GM19467 (cell line): ENCODE results near the gene TM9SF1.

Source experiments
- ATAC-seq: cut with Tn5 transposase; IDR thresholded peaks from one replicate; pipeline ENCODE4 v1.9.1; 2021; ENCODE audit warnings: mild to moderate bottlenecking, moderate library complexity; ENCODE audit not compliant: unreplicated experiment

The TM9SF1 gene

GRCh38 chr14:24179961-24180796 is 15.1 kb downstream of the TM9SF1 start:
- no peak for ATAC-seq

GRCh38 chr14:24179294-24179960 is 15.8 kb downstream of the TM9SF1 start:
- ATAC-seq: no peak

DNA sequence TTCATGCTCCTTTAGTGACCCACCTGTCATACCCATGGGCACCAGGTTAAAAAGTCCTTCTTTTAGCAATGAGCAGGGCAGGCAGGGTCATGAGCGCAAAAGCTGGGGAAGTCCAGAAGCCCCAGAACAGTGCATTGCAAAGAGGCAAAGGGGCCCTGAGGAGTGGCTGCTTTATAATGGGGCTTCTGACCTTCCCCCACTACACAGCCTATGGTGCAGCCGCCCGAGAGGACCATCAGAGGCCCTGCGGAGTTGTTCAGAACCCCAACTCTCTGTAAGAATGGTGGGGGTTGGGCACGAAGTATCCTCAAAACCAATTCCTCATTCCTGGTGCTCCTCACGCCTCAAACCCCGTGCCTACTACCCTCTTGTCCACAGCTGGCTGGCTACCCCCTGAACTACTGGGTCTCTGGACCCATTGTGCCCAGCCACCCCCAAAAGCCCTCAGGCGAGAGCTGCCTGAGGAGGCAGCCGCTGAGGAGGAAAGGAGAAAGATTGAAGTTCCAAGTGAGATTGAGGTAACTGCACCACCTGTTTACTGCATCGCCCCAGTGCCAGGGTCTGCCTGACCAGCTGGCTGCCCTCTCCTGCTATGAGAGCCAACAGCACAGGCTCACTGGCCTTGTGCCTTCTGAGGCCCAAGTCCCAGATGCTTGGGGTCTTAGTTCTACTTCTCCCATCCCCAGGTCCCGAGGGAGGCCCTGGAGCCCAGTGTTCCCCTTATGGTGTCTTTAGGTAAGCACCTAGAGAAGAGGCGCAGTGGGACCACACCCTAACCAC is 16.7 kb downstream of the TM9SF1 start:
- ATAC-seq: no peak

- ATAC-seq: no peak
These were observed 17.4 kb downstream of the TM9SF1 start for GRCh38 chr14:24177891-24178290.

DNA sequence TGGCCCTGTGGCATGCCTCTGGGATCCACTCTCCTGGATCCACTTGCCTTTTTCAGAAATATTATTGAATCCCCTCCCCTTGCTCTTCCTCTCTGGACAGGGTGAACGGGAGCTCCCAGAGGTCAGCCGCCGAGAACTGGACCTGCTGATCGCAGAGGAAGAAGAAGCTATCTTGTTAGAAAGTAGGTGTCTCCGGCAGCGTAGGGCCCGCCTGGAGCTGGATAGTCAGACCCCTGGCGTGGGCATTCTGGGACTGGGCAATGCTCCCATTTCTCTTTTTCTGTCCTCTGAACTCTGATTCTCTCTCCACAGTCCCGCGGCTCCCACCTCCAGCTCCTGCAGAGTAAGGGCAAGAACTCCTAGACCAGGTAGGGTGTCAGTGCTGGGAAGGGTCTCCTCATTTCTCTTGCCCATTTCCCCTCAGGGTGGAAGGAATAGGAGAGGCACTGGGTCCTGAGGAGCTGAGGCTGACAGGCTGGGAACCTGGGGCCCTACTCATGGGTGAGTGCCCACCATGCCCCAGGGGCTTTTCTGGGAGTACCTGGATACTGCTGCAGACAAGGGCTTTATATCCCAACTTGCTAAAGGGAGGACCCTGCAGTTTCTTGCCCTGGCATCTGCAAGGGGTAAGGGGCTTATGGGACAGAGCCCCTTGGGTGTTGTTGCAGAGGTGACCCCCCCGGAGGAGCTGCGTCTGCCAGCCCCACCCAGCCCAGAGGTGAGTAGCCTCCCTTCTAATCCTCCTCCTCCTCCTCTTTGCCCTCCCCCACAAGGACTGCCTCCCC is 18.0 kb downstream of the TM9SF1 start:
- no peak for ATAC-seq

DNA sequence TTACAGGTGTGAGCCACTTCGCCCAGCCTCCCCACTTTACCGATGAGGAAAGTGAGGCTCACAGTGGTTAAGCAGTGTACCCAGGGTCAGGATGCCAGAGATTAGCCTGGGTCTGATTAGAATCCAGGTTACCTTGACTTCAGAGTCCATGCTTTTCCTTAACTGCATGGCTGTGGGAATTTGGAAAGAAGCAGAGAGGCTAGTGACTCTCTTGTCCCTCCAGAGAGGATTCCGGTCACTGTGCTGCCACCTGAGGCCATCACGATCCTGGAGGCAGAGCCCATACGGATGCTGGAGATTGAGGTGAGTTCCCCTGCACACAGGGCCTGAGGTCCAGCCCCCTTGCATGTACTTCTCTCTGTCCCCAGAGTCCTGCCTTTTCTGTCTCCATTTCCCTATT is 18.6 kb downstream of the TM9SF1 start:
- ATAC-seq: no peak

GRCh38 chr14:24172871-24173281 is 22.4 kb downstream of the TM9SF1 start:
- ATAC-seq: no peak

- no peak for ATAC-seq
These were observed 22.9 kb downstream of the TM9SF1 start for GRCh38 chr14:24172261-24172860.

DNA sequence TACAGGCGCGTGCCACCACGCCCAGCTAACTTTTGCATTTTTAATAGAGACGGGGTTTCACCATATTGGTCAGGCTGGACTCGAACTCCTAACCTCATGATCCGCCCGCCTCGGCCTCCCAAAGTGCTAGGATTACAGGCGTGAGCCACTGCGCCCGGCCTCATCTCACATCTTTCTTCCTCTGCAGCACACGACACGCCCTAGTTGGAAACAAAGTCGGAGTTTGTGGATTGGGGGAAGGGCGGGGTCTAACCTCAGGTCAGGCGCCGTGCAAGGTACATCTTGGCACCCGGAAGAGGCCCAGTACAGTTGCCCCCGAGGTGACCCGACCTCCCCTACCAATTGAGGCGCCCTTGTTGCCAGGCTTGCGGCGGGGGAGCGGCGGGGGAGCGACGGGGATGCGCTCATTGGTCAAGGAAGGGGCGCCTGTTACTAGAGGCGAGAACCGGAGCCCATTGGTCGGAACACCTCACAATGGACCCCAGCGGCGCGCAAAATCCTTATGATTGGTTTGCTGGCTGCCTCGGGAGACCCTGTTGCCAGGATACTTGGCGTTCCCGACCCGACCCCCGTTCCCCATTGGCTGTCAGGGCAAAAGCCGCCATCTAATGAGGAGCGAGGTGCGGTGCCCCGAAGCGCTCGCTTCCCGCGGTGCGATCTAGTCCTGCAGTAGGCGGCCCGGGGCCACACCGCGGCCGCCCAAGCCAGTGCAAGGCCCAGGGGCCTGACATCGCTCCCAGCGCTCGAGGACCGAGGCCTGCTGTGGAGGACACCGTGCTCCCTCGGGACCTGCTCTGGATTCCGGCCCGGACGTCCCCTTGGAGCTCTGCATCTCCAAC is 23.6 kb downstream of the TM9SF1 start, which contains the start of gene REC8:
REC8 (plus strand) TSS at position 659 of the 839 bp plus-strand sequence. CDS start 473 bp downstream, outside the sequence.
- peak; percentile 76 for ATAC-seq

GRCh38 chr14:24167469-24168114 is 27.6 kb downstream of the TM9SF1 start:
- no peak for ATAC-seq

- ATAC-seq: no peak
These were observed 29.5 kb downstream of the TM9SF1 start for GRCh38 chr14:24165785-24166184.

GRCh38 chr14:24164518-24164991 is 30.7 kb downstream of the TM9SF1 start:
- no peak for ATAC-seq

DNA sequence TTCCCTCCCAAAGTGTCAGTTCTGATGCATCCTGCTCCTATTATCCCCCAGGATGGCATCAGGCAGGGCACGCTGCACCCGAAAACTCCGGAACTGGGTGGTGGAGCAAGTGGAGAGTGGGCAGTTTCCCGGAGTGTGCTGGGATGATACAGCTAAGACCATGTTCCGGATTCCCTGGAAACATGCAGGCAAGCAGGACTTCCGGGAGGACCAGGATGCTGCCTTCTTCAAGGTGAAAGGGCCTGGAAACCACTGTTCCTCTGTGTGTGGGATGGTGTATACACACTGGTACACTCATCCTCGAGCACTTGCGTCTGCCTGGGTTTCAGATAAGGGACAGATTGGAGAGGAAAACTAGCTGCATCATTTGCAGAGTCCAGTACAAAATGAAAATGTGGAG is 33.1 kb downstream of the TM9SF1 start:
- ATAC-seq: no peak

- peak; percentile 81 for ATAC-seq
These were observed 34.1 kb downstream of the TM9SF1 start, which contains the start of gene IRF9 for GRCh38 chr14:24160850-24161804. TSS of gene IRF9 (plus strand) at chr14:24161265. CDS start at chr14:24162145, 880 bp downstream.

DNA sequence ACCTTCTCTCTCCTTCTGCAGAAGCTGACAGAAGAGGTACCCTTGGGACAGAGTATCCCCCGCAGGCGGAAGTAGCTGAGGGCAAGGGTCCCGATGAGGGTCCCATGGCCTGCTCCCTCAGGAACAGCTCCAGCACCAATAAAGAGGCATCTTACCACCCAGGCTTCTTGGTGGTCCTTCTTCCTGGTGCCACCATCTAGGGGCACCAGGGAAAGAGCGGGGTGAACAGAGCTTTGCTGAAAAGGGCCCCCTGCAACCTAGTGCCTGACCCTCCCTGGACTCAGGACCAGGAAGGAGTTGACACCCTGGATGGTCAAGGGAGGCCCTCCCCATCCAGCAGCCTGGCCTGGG is 34.8 kb downstream of the TM9SF1 start:
- no peak for ATAC-seq

GRCh38 chr14:24159777-24160498 is 35.3 kb downstream of the TM9SF1 start:
- ATAC-seq: no peak

- no peak for ATAC-seq
These were observed 37.9 kb downstream of the TM9SF1 start for GRCh38 chr14:24157331-24157730.
